Right hindlimb (tissue), 1 donor: ENCODE measurements around the gene GJC1.
A peak's percentile ranks its signal among the peaks of the same experiment; 100 is the strongest.

Experiments
- DNase-seq: peaks from one replicate; pipeline ENCODE4 v3.0.0-alpha.2; 2018

The GJC1 gene

GRCh38 chr17:44829523-44830358 is at the start of gene GJC1:
TSS of gene GJC1 (minus strand) at chr17:44830287. CDS start at chr17:44805817, 24,470 bp downstream.
- DNase-seq: peak; percentile 73

DNA sequence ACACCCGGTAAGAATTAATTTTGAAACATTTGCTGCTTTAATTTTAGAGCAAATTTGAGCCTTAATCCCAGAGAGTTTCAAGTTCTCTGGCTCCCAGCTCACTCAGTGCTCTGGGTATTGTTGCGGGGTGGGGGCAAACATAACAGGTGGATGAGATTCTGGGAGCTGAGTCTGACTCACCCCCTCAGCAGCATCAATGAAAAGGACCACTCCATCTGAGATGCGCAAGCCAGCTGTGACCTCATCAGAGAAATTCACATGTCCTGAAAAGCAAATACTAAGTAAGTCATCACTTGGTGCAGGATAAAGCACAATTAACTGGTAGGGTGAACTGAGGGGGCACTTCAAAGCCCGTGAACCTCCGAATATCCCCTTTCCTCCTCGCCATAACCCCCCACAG is 49.3 kb upstream of the GJC1 start:
- no peak for DNase-seq

GRCh38 chr17:44878627-44879221 is 48.6 kb upstream of the GJC1 start:
- DNase-seq: no peak

GRCh38 chr17:44877121-44877520 is 47.0 kb upstream of the GJC1 start:
- no peak for DNase-seq

- no peak for DNase-seq
Observed at GRCh38 chr17:44875761-44876160, 45.7 kb upstream of the GJC1 start.

DNA sequence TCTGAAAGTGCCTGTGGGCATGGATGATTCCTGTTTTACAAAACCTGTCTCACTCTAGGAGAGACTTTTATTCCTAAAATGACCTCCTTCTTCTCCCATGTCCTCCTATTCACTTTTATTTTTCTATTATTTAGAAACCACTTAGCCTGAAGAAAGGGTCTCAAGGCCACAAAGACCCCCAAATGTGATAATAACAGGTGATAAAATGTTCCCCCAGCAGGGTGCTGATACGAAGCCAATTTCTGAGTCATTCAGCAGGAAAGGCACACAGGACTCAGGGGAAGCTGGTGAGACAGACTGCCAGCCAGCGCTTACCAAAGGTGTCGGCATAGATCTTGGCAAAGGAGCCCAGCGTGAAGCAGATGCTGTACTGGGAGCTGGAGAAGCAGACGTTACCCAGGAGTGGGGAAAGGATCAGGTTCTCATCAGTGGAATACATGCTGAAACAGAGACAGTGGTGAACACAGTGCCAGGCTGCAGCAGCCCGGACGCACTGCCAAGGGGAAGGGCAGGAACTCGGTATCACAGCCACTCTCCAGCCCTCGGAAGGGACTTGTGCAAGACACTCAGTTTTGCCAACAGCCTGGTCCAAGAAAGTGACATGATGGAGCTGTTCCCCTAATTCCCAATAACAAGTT is 42.2 kb upstream of the GJC1 start:
- no peak for DNase-seq

GRCh38 chr17:44871556-44871955 is 41.5 kb upstream of the GJC1 start:
- DNase-seq: no peak

DNA sequence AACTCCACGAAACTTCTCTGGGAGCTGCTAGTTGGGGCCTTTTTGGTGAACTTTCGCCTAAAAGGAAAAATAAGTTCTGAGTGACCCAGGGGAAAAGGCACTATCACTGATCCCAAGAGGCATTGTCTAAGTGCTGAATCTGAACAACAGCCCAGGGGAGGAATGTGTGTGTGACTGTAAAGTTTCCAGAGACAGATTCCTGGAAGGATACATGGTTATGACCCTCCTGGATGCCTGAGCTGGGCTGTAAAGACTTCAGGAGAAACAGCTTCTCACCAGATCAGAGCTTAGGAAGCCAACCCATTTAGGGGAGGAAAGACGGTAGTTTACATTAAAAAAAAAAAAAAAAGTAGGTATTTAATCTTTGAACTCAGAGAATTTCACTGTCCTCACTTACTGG is 37.8 kb upstream of the GJC1 start:
- DNase-seq: no peak

- no peak for DNase-seq
Observed at GRCh38 chr17:44865931-44866330, 35.8 kb upstream of the GJC1 start.

DNA sequence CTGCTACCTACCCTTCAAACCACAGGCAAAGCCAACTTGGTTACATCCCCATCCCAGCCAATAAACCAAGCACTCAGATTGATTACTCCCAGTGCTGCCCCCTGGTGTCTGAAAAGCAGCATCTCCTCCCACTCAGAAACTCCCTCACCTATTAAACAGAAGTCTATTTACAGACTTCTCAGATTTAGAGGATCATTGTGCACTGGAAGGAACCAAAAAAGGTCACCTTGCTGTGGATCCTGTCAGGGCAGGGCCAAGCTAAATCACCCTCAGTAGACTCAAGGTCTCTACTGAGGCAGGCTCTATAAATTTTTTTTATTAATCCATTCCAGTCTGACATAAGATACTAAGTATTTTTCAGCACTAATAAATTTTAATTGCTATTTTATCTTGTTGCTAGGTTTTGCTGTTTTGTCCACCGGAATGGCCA is 35.2 kb upstream of the GJC1 start:
- DNase-seq: peak; percentile 76

- DNase-seq: no peak
Observed at GRCh38 chr17:44864831-44865230, 34.7 kb upstream of the GJC1 start.

GRCh38 chr17:44863061-44863918 is 33.2 kb upstream of the GJC1 start:
- DNase-seq: no peak

GRCh38 chr17:44862278-44862914 is 32.3 kb upstream of the GJC1 start:
- no peak for DNase-seq

- no peak for DNase-seq
Observed at GRCh38 chr17:44859701-44860100, 29.6 kb upstream of the GJC1 start.

DNA sequence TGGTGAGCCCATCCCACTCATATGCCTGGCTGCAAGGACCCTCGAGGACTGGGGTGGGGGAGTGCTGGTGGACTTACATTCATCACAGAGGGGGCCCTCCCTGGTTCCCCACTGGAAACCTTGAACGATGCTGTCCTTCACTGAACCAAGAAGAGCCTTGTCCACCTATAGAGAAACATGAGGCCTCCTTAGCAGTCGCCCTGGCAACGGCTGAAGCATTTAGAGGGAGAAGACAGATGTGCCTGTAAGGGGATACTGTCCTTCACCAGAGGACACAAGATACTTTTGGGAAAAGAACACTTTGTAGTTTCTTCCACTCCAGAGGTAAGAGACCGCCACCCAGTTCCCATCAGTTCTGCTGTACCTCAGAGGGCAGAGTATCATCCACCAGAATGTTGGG is 24.1 kb upstream of the GJC1 start:
- no peak for DNase-seq

GRCh38 chr17:44850612-44851011 is 20.5 kb upstream of the GJC1 start:
- DNase-seq: no peak

DNA sequence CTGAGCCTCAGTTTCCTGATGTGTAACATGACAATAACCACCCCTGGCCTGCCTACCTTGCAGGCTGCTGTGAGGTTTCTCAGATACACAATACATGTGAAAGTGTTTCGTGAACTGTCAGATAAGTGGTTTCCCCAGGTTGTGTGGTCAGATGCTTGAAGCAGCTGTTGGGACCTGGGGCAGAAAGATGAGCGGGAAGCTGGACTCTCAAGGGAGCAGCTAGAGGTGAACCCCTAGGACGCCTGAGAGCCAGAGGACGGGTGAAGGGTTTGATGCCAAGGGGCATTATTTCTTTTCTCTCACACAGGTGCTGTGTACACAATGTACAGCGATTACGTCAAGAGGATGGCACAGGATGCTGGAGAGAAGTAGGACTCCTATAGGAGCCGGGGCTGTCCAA is 19.9 kb upstream of the GJC1 start:
- no peak for DNase-seq

DNA sequence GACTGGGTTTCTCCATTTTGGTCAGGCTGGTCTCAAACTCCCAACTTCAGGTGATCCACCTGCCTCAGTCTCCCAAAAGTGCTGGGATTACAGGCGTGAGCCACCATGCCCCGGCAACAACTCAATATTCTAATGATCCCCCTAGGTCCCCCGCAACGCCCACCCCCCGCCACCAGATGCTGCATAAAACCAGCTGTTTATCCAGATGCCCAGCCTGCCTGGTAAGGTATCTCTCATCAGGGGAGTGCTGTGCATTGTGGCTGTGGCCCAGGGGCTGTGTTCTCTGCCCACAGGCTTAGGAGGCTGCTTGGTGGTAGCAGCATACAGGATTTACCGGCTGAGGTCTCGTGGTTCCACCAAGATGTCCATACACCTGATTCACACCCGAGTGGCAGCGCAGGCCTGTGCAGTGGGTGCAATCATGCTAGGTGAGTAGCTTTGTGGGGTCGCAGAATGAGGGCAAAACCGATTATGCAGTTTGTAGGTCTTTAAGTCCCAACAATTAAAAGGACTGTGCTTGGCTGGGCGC is 18.9 kb upstream of the GJC1 start:
- no peak for DNase-seq

DNA sequence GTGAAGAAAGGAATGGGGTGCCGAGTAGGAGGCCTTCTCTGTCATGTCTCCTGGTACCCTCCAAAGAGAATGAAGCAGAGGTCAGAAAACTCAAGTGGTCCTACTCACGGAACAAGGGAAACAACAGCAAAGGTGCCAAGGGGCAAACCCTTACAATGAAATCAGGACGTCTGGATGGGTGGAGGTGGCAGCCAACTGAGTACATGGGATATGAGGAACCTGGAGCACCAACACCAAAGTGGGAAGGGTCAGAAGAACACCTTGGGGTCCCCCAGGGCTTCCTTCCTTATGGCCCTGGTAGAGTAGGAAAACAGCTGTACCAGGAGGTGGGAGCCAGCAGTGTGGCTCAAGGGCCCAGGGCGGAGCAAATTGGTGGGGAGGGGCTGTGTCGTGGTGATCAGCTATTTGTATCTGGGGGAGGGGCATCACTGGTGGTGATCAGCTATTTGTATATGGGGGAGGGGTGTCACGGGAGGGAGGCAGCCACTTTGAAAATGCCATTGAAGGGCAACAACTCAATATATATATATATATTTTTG is 18.2 kb upstream of the GJC1 start:
- no peak for DNase-seq

- DNase-seq: peak; percentile 61
Observed at GRCh38 chr17:44847586-44847985, 17.5 kb upstream of the GJC1 start, which contains the start of gene HIGD1B. TSS of gene HIGD1B (plus strand) at chr17:44847883. CDS start at chr17:44848153, 270 bp downstream.

GRCh38 chr17:44846206-44846605 is 16.1 kb upstream of the GJC1 start:
- no peak for DNase-seq

- DNase-seq: no peak
Observed at GRCh38 chr17:44844390-44844830, 14.3 kb upstream of the GJC1 start.
